Left ventricle myocardium inferior (tissue), 1 donor: ENCODE data around the gene CCPG1. TPM values are rescaled to one million over a fixed set of nuclear protein-coding genes. Genes with fewer than 3 reads are reported as not detected.

ENCODE experiments used
- DNase-seq: peaks from one replicate; pipeline ENCODE4 v3.0.0-alpha.2; 2020
- H3K27ac ChIP-seq: fragments of 200-600 bp; replicated peaks from 2 replicates; pipeline ENCODE4 v1.8.0; 2021
- H3K27me3 ChIP-seq: fragments of 200-600 bp; 2 replicates; pipeline ENCODE4 v1.8.0; 2021; ENCODE audit warnings: low read depth
- H3K36me3 ChIP-seq: fragments of 200-600 bp; 2 replicates; pipeline ENCODE4 v1.8.0; 2021
- H3K4me1 ChIP-seq: fragments of 200-600 bp; 2 replicates; pipeline ENCODE4 v1.8.0; 2021
- H3K4me3 ChIP-seq: fragments of 200-600 bp; 2 replicates; pipeline ENCODE4 v1.8.0; 2021; ENCODE audit warnings: mild to moderate bottlenecking, moderate library complexity
- H3K9me3 ChIP-seq: fragments of 200-600 bp; replicated peaks from 2 replicates; pipeline ENCODE4 v1.8.0; 2021
- CTCF ChIP-seq: fragments of 200-600 bp; IDR thresholded peaks from 2 replicates; pipeline ENCODE4 v1.8.0; 2021; ENCODE audit warnings: antibody characterized with exemption, mild to moderate bottlenecking, borderline replicate concordance
- intact Hi-C: fragments of 100-400 bp; cut with micrococcal nuclease; formaldehyde crosslinking; loops from one replicate; pipeline ENCODE4 v1.11.0; 2022
- microRNA-seq: library from miRNA; unstranded; fragments of <30 nt; microRNA quantifications from one replicate; pipeline ENCODE4 v1.2.0, GENCODE V29; 2020
- total RNA-seq: library from RNA; stranded (reverse); fragmentation: NEBNext Ultra II Directional; extraction: Animal tissue kit (Norgen Biotek cat#: 25700); gene quantifications from one replicate; pipeline ENCODE4 v1.2.1, GENCODE V29; 2021
- donor health status: DM: no; HTN: yes; CAD: no; lungs with severe emphysema.

The CCPG1 gene
- total RNA-seq, 1 donor from 2014 or later, result 94.6 TPM

GRCh38 chr15:55319537-55320237 lies 88.5 kb downstream of the CCPG1 start:
- intact Hi-C loops, result no loop called here

GRCh38 chr15:55318588-55319494 lies 89.3 kb downstream of the CCPG1 start, which contains the start of the genes PIGB and PIGBOS1:
TSS of gene PIGB (plus strand) at chr15:55319222. CDS start at chr15:55319251, 29 bp downstream.
TSS of gene PIGBOS1 (minus strand) at chr15:55319123. CDS start at chr15:55317792, 1,331 bp downstream.
- intact Hi-C loops, result no loop called here

More at GRCh38 chr15:55319537-55320237, 88.5 kb downstream of the CCPG1 start:
- Histone ChIP-seq H3K36me3 (peaks cover 3% of the 10 kb centered on the region), H3K4me3 (peak overlapping the region; percentile 80), H3K9me3 (no peaks in the 10 kb centered on the region), H3K27ac (peak overlapping the region; percentile 88), H3K4me1 (peaks cover 46% of the 10 kb centered on the region), H3K27me3 (no peaks in the 10 kb centered on the region)
- no peak for TF ChIP-seq CTCF
- no peak for DNase-seq

More at GRCh38 chr15:55318588-55319494, 89.3 kb downstream of the CCPG1 start, which contains the start of the genes PIGB and PIGBOS1:
- peak; percentile 85 for DNase-seq
- Histone ChIP-seq H3K27ac (peak within 1 kb of the TSS; percentile 88), H3K27me3 (no peaks in the 10 kb centered on the region), H3K9me3 (no peaks in the 10 kb centered on the region), H3K4me1 (peaks cover 50% of the 10 kb centered on the region), H3K4me3 (peak within 1 kb of the TSS; percentile 80), H3K36me3 (peaks cover 2% of the 10 kb centered on the region)
- peak; percentile 34 for TF ChIP-seq CTCF

Small RNAs within 50 kb of the gene (microRNA-seq; reads per million reads assigned to microRNA genes)
- 261 reads per million, percentile 68 among the genes with 10 or more reads in this experiment for gene MIR628

Other genes with a start within 250 kb of the CCPG1 start
- 44.4 TPM for gene RSL24D1, start 211.4 kb downstream of the CCPG1 start, total RNA-seq
- gene RAB27A, start 118.5 kb downstream of the CCPG1 start, total RNA-seq, result 5.8 TPM
- 7.6 TPM for gene PIGBOS1, start 89.2 kb downstream of the CCPG1 start, total RNA-seq
- 2.8 TPM for gene PIGB, start 89.1 kb downstream of the CCPG1 start, total RNA-seq
- 8.7 TPM for gene PIERCE2, start 136 bp upstream of the CCPG1 start, total RNA-seq
- gene DNAAF4, start 99.9 kb upstream of the CCPG1 start, total RNA-seq, result 0.47 TPM
- 5.2 TPM for gene PYGO1, start 180.0 kb upstream of the CCPG1 start, total RNA-seq